ENCODE results near the gene IL15.

GRCh38 chr4:141636082-141636770 is at the start of gene IL15:
- TF ChIP-seq CTCF (IDR thresholded peaks at IDR 0.05; ENCODE audit: low read depth, low read length) = no peak
- no peak for TF ChIP-seq EZH2phosphoT487 (IDR thresholded peaks at IDR 0.05; ENCODE audit: low read depth)
